Common myeloid progenitor, CD34-positive (primary cell): ENCODE measurements around the gene OMP.

Source experiments
- CTCF ChIA-PET: fragments of 350-600 bp; sonication (Branson Sonifier 250); formaldehyde crosslinking; loops from one replicate; lab custom pipeline; 2021; ENCODE audit warnings: antibody characterized with exemption; lab: Charles Lee
- POLR2A ChIA-PET: fragments of 350-600 bp; sonication (Branson Sonifier 250); formaldehyde crosslinking; loops from one replicate; lab custom pipeline; 2021; ENCODE audit warnings: antibody characterized with exemption; lab: Charles Lee
- DNase-seq, 3 donors: peaks; one replicate each; pipeline versions ENCODE4 v3.0.0 to v3.0.0-alpha.2; 2013
- H3K27ac ChIP-seq, 2 experiments: 1 replicate in 1 of 2; 2 replicates in 1 of 2; pipeline ENCODE4 v1.7.0; 2013; ENCODE audit warnings: inconsistent platforms in 2 of 2, low read length in 2 of 2, mild to moderate bottlenecking in 2 of 2, low read depth in 1 of 2, moderate library complexity in 1 of 2; ENCODE audit not compliant: severe bottlenecking in 2 of 2, insufficient read depth in 1 of 2, poor library complexity in 1 of 2
- H3K27me3 ChIP-seq, 5 experiments: replicated peaks in 2 of 5; 1 replicate in 3 of 5; 2 replicates in 2 of 5; pipeline versions ENCODE4 v1.6.1 to v1.7.0; 2013; ENCODE audit warnings: low read length in 4 of 5, mild to moderate bottlenecking in 2 of 5, moderate library complexity in 2 of 5, inconsistent platforms in 1 of 5; ENCODE audit not compliant: insufficient read depth in 5 of 5, control insufficient read depth in 4 of 5
- H3K36me3 ChIP-seq, 4 experiments: 1 replicate in 2 of 4; 2 replicates in 2 of 4; pipeline versions ENCODE4 v1.6.1 to v1.7.0; 2013; ENCODE audit warnings: low read length in 3 of 4, control low read depth in 1 of 4, mild to moderate bottlenecking in 1 of 4; ENCODE audit not compliant: control insufficient read depth in 4 of 4, insufficient read depth in 4 of 4
- H3K4me1 ChIP-seq, 4 experiments: 1 replicate in 3 of 4; 2 replicates in 1 of 4; pipeline versions ENCODE4 v1.6.1 to v1.7.1; 2013; ENCODE audit warnings: low read length in 3 of 4, mild to moderate bottlenecking in 3 of 4, control low read depth in 1 of 4, inconsistent platforms in 1 of 4, moderate library complexity in 1 of 4; ENCODE audit not compliant: control insufficient read depth in 4 of 4, insufficient read depth in 4 of 4; ENCODE audit errors: control extremely low read depth in 1 of 4
- H3K4me3 ChIP-seq, 7 experiments: 1 replicate in 4 of 7; 2 replicates in 3 of 7; pipeline versions ENCODE4 v1.5.1 to v1.7.0; 2013; ENCODE audit warnings: mild to moderate bottlenecking in 7 of 7, low read length in 6 of 7, moderate library complexity in 6 of 7, inconsistent platforms in 2 of 7, low read depth in 2 of 7, control low read depth in 1 of 7; ENCODE audit not compliant: insufficient read depth in 4 of 7, control insufficient read depth in 1 of 7; ENCODE audit errors: extremely low read depth in 1 of 7
- H3K9me3 ChIP-seq, 5 experiments: 1 replicate in 4 of 5; 2 replicates in 1 of 5; pipeline versions ENCODE4 v1.6.1 to v1.7.1; 2013; ENCODE audit warnings: low read length in 4 of 5, mild to moderate bottlenecking in 2 of 5, inconsistent platforms in 1 of 5, low read depth in 1 of 5, moderate library complexity in 1 of 5; ENCODE audit not compliant: control insufficient read depth in 4 of 5, insufficient read depth in 2 of 5; ENCODE audit errors: control extremely low read depth in 1 of 5
- WGBS: methylation state at CpG from one replicate; pipeline ENCODE4 v1.1.5; 2013; ENCODE audit not compliant: insufficient coverage; 5-methylcytosine and 5-hydroxymethylcytosine counted together

Gene OMP

DNA sequence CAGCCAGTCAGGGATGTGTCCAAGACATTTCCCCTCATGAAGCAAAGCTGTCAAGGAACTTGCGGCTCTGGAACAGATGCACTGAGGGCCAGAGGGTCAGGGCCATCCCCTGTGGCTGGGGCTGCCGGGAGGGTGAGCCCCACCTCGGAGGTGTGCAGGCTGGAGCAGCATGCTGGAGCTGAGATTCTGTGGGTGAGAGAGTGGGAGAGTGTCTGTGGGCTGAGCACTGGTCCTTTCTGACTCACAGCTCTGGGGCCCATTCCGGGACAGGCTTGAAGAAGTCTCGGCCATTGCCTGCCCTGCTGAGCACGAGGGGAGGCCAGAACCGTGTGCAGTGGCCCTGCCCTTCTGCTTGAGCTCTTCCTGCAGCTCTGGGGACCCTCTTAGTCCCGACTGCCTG lies 2.1 kb downstream of the OMP start:
- H3K27ac ChIP-seq = no peak overlapping the region
- DNase-seq = no peak
- no peaks in the 10 kb centered on the region for H3K27me3 ChIP-seq
- CTCF ChIA-PET = interaction anchor here (0.6 to 4.9 kb wide), 9 partner anchors 10 to 84 kb away, joined by 3 to 39 read pairs (median 4); no protein-coding TSS in a partner anchor
- WGBS = 99% methylated on average over 7 of the region's 8 CpGs
- POLR2A ChIA-PET = no interaction called here
- H3K4me1 ChIP-seq = no peaks in the 10 kb centered on the region
- H3K9me3 ChIP-seq = no peaks in the 10 kb centered on the region
- no peaks in the 10 kb centered on the region for H3K36me3 ChIP-seq
- H3K4me3 ChIP-seq = no peak overlapping the region

- H3K4me1 ChIP-seq = no peaks in the 10 kb centered on the region
- CTCF ChIA-PET = interaction anchor here (0.7 to 3.1 kb wide), 8 partner anchors 11 to 82 kb away, joined by 3 to 11 read pairs (median 6); partner anchors contain the start of gene MYO7A
- H3K27ac ChIP-seq = no peak overlapping the region
- no peaks in the 10 kb centered on the region for H3K36me3 ChIP-seq
- no peaks in the 10 kb centered on the region for H3K27me3 ChIP-seq
- DNase-seq = no peak
- WGBS = 97% methylated on average over 6 of the region's 7 CpGs
- H3K9me3 ChIP-seq = no peaks in the 10 kb centered on the region
- no peak overlapping the region for H3K4me3 ChIP-seq
- POLR2A ChIA-PET = no interaction called here
Observed at GRCh38 chr11:77106321-77106720, 3.7 kb downstream of the OMP start.

DNA sequence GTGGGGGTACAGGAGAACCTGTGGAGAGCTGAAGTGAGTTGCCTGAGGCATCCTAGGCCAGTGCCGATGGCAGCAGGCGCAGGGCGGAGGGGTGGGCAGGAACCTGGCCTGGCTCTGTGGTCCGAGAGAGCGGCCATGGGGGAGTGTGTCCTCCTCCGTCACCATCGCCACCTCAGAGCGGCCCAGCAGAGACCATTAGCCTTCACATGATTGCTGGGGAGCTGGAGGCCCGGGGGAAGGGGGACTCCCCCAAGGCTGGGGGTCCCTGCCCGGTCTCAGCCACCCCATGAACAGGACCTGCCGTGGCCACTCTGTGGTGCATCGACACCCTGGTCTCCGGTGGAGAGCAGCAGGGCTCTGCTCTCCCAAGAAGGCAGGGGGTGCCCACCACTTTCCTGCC lies 4.1 kb downstream of the OMP start:
- DNase-seq = no peak
- 96% methylated on average over 8 of the region's 13 CpGs for WGBS
- Histone ChIP-seq H3K4me3 (no peak overlapping the region), H3K27me3 (no peaks in the 10 kb centered on the region), H3K4me1 (no peaks in the 10 kb centered on the region), H3K36me3 (no peaks in the 10 kb centered on the region), H3K9me3 (no peaks in the 10 kb centered on the region), H3K27ac (no peak overlapping the region)
- CTCF ChIA-PET = interaction anchor here (0.7 to 3.1 kb wide), 8 partner anchors 10 to 82 kb away, joined by 3 to 11 read pairs (median 6); partner anchors contain the start of gene MYO7A
- POLR2A ChIA-PET = no interaction called here

- ChIA-PET POLR2A (no interaction called here), CTCF (interaction anchor here (1.2 to 2.5 kb wide), 5 partner anchors 16 to 80 kb away, joined by 3 to 9 read pairs (median 3); no protein-coding TSS in a partner anchor)
- no peaks in the 10 kb centered on the region for H3K9me3 ChIP-seq
- no peak overlapping the region for H3K4me3 ChIP-seq
- no peaks in the 10 kb centered on the region for H3K4me1 ChIP-seq
- no peak for DNase-seq
- 100% methylated on average over 3 of the region's 3 CpGs for WGBS
- H3K36me3 ChIP-seq = no peaks in the 10 kb centered on the region
- no peak overlapping the region for H3K27ac ChIP-seq
- no peaks in the 10 kb centered on the region for H3K27me3 ChIP-seq
Observed at GRCh38 chr11:77107950-77108349, 5.3 kb downstream of the OMP start.

DNA sequence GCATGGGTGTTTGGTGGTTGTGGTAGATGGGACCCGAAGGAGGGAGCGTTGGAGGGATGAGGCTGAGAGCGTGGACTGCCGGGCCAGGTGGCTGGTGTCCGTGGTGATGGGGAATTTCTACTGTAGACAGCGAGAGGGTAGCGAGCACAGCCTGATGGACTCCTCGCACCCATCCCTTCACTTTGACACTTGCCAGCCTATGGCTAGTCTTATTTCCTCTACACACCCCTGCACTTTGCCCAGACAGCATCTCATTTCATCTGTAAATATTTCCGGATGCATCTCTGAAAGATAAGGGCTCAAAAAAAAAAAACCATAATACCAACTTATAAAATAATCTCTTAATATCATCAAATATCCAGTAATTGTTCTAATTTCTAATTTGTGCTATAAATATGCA lies 5.8 kb downstream of the OMP start:
- Histone ChIP-seq H3K4me3 (no peak overlapping the region), H3K4me1 (no peaks in the 10 kb centered on the region), H3K27me3 (no peaks in the 10 kb centered on the region), H3K27ac (no peak overlapping the region), H3K36me3 (no peaks in the 10 kb centered on the region), H3K9me3 (no peaks in the 10 kb centered on the region)
- ChIA-PET CTCF (interaction anchor here (1.2 to 2.5 kb wide), 5 partner anchors 17 to 80 kb away, joined by 3 to 9 read pairs (median 3); no protein-coding TSS in a partner anchor), POLR2A (no interaction called here)
- WGBS = 96% methylated on average over 6 of the region's 9 CpGs
- DNase-seq = no peak

DNA sequence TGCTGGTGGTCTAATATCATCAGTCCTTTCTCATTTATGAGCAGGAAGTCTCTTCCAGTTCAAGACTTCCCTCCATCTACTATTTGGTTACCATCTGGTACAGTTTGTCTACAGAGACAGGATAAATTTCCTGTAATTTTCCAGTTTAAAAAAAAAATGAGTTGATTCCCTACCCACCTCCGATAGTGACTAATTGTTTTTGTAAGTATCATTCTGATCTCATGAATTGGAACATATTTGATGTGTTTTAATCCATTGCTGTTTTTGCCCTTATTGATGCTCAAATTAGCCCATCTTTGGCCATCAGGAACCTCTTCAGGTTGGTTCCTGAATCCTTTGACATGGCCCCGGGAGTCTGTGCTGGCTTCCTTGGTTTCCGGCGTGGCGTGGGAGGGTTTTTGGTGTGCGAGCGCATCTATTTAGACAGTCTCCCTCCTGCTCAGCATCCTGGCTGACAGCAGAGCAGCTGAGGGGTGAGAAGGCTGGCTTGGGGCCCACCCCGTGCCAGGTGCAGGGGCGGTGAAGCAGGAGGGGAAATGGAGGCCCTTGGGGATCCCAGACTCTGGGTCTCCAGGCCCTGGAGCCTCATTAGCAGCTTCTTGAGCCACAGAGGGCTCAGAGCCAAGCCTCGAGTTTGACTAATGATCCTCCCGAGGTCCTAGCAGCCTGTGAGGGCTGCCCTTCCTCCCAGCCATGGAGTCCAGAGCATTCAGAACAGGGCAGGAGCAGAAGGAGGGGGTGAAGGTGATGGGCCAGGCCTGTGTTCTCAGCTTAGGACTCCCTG lies 6.8 kb downstream of the OMP start:
- Histone ChIP-seq H3K27me3 (no peaks in the 10 kb centered on the region), H3K27ac (no peak overlapping the region), H3K36me3 (no peaks in the 10 kb centered on the region), H3K9me3 (no peaks in the 10 kb centered on the region), H3K4me1 (no peaks in the 10 kb centered on the region), H3K4me3 (no peak overlapping the region)
- WGBS = 58% methylated on average over 6 of the region's 11 CpGs
- CTCF ChIA-PET = interaction anchor here (0.9 to 2.7 kb wide), 4 partner anchors 19 to 79 kb away, joined by 3 to 18 read pairs (median 6); no protein-coding TSS in a partner anchor
- POLR2A ChIA-PET = no interaction called here
- no peak for DNase-seq

DNA sequence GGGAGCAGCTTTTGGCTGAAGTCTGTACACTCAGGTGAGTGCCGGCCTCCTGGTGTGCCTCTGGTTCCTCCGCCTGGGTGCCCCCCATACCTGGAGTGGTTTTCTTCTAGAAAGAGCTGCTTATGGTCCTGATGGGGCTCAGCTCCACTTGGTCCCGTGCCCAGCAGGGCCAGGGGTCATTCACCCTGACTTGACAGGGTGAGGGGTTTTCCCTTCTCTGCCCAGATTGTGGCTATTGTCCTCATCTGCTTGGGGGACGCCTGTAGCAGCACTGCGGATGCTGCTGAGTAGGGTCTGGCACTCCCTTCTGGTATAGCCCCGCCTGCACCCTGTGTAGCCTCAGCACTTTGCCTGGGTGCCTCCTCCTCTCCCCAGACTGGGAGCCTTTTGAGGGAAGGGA lies 8.2 kb downstream of the OMP start:
- WGBS = 96% methylated on average over 6 of the region's 6 CpGs
- Histone ChIP-seq H3K36me3 (no peaks in the 10 kb centered on the region), H3K9me3 (no peaks in the 10 kb centered on the region), H3K27me3 (no peaks in the 10 kb centered on the region), H3K27ac (no peak overlapping the region), H3K4me1 (no peaks in the 10 kb centered on the region), H3K4me3 (no peak overlapping the region)
- POLR2A ChIA-PET = no interaction called here
- DNase-seq = no peak
- CTCF ChIA-PET = interaction anchor here (1.2 to 6.8 kb wide), 5 partner anchors 9 to 77 kb away, joined by 4 to 42 read pairs (median 18); no protein-coding TSS in a partner anchor
